Measurements from ENCODE around the gene VAT1L. TPM values are rescaled to one million over a fixed set of nuclear protein-coding genes. Genes with fewer than 3 reads are reported as not detected.

Gene VAT1L
- total and polyA plus RNA-seq, 2 experiments from 2014 or later = 11.0 to 24.4 TPM

GRCh38 chr16:77944631-77945030 is 156.3 kb downstream of the VAT1L start:
- H3K36me3 Mint-ChIP-seq (ENCODE audit: low read depth) = peaks cover 11% of the 10 kb centered on the region
- H3K27ac ChIP-seq (ENCODE audit: low read depth) = no peak overlapping the region
- no peak for TF ChIP-seq ZNF331 (CRISPR knock-in tag; IDR thresholded peaks at IDR 0.05; ENCODE audit: low read depth)
- TF ChIP-seq EZH2phosphoT487 (IDR thresholded peaks at IDR 0.05; ENCODE audit: unreplicated experiment) = no peak
- no peak for TF ChIP-seq CREB1 (CRISPR knock-in tag; IDR thresholded peaks at IDR 0.05; ENCODE audit: low read depth)
- no peak for TF ChIP-seq ZNF462 (CRISPR knock-in tag; IDR thresholded peaks at IDR 0.05)
- TF ChIP-seq, protein P1, sequence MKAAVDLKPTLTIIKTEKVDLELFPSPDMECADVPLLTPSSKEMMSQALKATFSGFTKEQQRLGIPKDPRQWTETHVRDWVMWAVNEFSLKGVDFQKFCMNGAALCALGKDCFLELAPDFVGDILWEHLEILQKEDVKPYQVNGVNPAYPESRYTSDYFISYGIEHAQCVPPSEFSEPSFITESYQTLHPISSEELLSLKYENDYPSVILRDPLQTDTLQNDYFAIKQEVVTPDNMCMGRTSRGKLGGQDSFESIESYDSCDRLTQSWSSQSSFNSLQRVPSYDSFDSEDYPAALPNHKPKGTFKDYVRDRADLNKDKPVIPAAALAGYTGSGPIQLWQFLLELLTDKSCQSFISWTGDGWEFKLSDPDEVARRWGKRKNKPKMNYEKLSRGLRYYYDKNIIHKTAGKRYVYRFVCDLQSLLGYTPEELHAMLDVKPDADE (IDR thresholded peaks at IDR 0.05) = no peak
- no peak for TF ChIP-seq EZH2 (IDR thresholded peaks at IDR 0.05; ENCODE audit: low read depth, unreplicated experiment)
- TF ChIP-seq ZNF114 (CRISPR knock-in tag; IDR thresholded peaks at IDR 0.05) = no peak
- TF ChIP-seq, protein P2, sequence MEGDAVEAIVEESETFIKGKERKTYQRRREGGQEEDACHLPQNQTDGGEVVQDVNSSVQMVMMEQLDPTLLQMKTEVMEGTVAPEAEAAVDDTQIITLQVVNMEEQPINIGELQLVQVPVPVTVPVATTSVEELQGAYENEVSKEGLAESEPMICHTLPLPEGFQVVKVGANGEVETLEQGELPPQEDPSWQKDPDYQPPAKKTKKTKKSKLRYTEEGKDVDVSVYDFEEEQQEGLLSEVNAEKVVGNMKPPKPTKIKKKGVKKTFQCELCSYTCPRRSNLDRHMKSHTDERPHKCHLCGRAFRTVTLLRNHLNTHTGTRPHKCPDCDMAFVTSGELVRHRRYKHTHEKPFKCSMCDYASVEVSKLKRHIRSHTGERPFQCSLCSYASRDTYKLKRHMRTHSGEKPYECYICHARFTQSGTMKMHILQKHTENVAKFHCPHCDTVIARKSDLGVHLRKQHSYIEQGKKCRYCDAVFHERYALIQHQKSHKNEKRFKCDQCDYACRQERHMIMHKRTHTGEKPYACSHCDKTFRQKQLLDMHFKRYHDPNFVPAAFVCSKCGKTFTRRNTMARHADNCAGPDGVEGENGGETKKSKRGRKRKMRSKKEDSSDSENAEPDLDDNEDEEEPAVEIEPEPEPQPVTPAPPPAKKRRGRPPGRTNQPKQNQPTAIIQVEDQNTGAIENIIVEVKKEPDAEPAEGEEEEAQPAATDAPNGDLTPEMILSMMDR (conservative IDR thresholded peaks at IDR 0.05; ENCODE audit: low read depth in 2 of 2) = no peak
- no peak for TF ChIP-seq JUNB (IDR thresholded peaks at IDR 0.05; ENCODE audit: unreplicated experiment)
- no peak for TF ChIP-seq NANOG (IDR thresholded peaks at IDR 0.05; ENCODE audit: borderline replicate concordance)
- TF ChIP-seq REST (IDR thresholded peaks at IDR 0.05; ENCODE audit: unreplicated experiment) = no peak
- no peak for TF ChIP-seq POLR2AphosphoS5 (IDR thresholded peaks at IDR 0.05; ENCODE audit: low read depth)
- TF ChIP-seq STAT1 (IDR thresholded peaks at IDR 0.05; ENCODE audit: unreplicated experiment) = no peak
- H3F3A ChIP-seq (replicated peaks; ENCODE audit: low read depth) = no peaks in the 10 kb centered on the region
- ATAC-seq (no peak), DNase-seq (ENCODE audit: low spot score) (no peak)
- H3K27ac Mint-ChIP-seq = no peak overlapping the region
- no peaks in the 10 kb centered on the region for H3K79me2 ChIP-seq (replicated peaks; ENCODE audit: insufficient read depth)
- no peak overlapping the region for H3K4me3 ChIP-seq
- H3K4me2 ChIP-seq = no peak overlapping the region
- peaks cover 9% of the 10 kb centered on the region for H3K4me1 Mint-ChIP-seq
- no peaks in the 10 kb centered on the region for H3K36me3 ChIP-seq (ENCODE audit: insufficient read depth)
- no peak overlapping the region for H2AFZ ChIP-seq
- H3K27me3 Mint-ChIP-seq (ENCODE audit: insufficient read depth, low read depth, poor library complexity) = no peaks in the 10 kb centered on the region
- H3K9me2 ChIP-seq (ENCODE audit: insufficient read depth) = no peaks in the 10 kb centered on the region
- H3K27me3 ChIP-seq (ENCODE audit: insufficient read depth) = no peaks in the 10 kb centered on the region
- H3K9me3 Mint-ChIP-seq = peaks cover 20% of the 10 kb centered on the region
- H4K20me1 ChIP-seq (replicated peaks; ENCODE audit: insufficient read depth) = no peaks in the 10 kb centered on the region
- H3K4me3 Mint-ChIP-seq = no peak overlapping the region
- H3K4me1 ChIP-seq (ENCODE audit: insufficient read depth) = peaks cover 10% of the 10 kb centered on the region

Data from GM23338 (cell line).